Ovary (tissue), 9 donors: ENCODE data around the gene UPB1. TPM values are rescaled to one million over a fixed set of nuclear protein-coding genes. Genes with fewer than 3 reads are reported as not detected.

Experiments used
- DNase-seq, 5 donors: peaks; one replicate each; pipeline ENCODE4 v3.0.0-alpha.2; 2019 to 2020
- H3K27ac ChIP-seq, 2 donors: fragments of 200-600 bp; one replicate each; pipeline versions ENCODE4 v1.5.1 to v1.8.0; 2019 to 2022
- H3K27me3 ChIP-seq: fragments of 200-600 bp; one replicate; pipeline ENCODE4 v1.8.0; 2022
- H3K36me3 ChIP-seq: fragments of 200-600 bp; sonication (generic); one replicate; pipeline ENCODE4 v1.5.1; 2019
- H3K4me1 ChIP-seq: one replicate; pipeline ENCODE4 v1.8.1; 2013; ENCODE audit warnings: mild to moderate bottlenecking, moderate library complexity; ENCODE audit not compliant: insufficient read depth
- H3K4me3 ChIP-seq: fragments of 200-600 bp; sonication (generic); one replicate; pipeline ENCODE4 v1.5.1; 2017
- H3K9me3 ChIP-seq, 2 donors: fragments of 200-600 bp in 1 of 2; sonication (generic) in 1 of 2; one replicate each; pipeline versions ENCODE4 v1.5.1 to v1.8.1; 2013 to 2019; ENCODE audit warnings: mild to moderate bottlenecking in 1 of 2, moderate library complexity in 1 of 2
- CTCF ChIP-seq, 3 donors: fragments of 450-650 bp in 2 of 3; fragments of 200-600 bp in 1 of 3; IDR thresholded peaks; one replicate each; pipeline versions ENCODE4 v1.5.1 to v1.8.0; 2016 to 2022; ENCODE audit warnings: antibody characterized with exemption in 3 of 3, mild to moderate bottlenecking in 1 of 3
- EP300 ChIP-seq: sonication (generic); formaldehyde crosslinking; IDR thresholded peaks from one replicate; pipeline ENCODE4 v1.6.1; 2017; ENCODE audit warnings: antibody characterized with exemption
- POLR2A ChIP-seq: fragments of 450-650 bp; IDR thresholded peaks from one replicate; pipeline ENCODE4 v1.6.1; 2017; ENCODE audit warnings: antibody characterized with exemption, mild to moderate bottlenecking, moderate library complexity
- WGBS, 3 donors: extraction: QIAGEN DNeasy Blood & Tissue Kit in 1 of 3; methylation state at CpG; one replicate each; pipeline versions ENCODE4 v1.1.5 to v1.1.7; 2013 to 2017; 5-methylcytosine and 5-hydroxymethylcytosine counted together
- intact Hi-C, 4 donors: fragments of 100-400 bp; cut with DNase I; formaldehyde crosslinking; loops; one replicate each; pipeline versions ENCODE4 v1.11.0 to v1.15.1; 2022 to 2023
- polyA plus RNA-seq, 2 donors: library from polyadenylated mRNA; stranded (reverse); fragments of 200-250 nt in 1 of 2; fragments of 350-450 nt in 1 of 2; fragmentation: Illumina TruSeq in 1 of 2; extraction: RNeasy Lipid Tissue Mini Kit (QIAGEN cat#74804) in 1 of 2; gene quantifications; one replicate each; pipeline ENCODE4 v1.2.3, GENCODE V29; 2013 to 2014
- total RNA-seq, 7 donors: library from RNA; depleted of rRNA in 2 of 7; stranded (reverse); fragments of >200 nt in 2 of 7; fragmentation: NEBNext Ultra II Directional in 3 of 7; extraction: Animal tissue kit (Norgen Biotek cat#: 25700) in 3 of 7; gene quantifications; one replicate each; pipeline versions ENCODE4 v1.1.0 to v1.2.4, GENCODE V29; 2016 to 2023
- donor health status: DM: no; HTN: no; CAD: no; lungs with moderate emphysema.
- donor health status: DM: no; HTN: no; CAD: no.
- donor health status: Bipolar disorder and iron deficiency.
- donor health status: DM: yes; HTN: yes; CAD: no.
- donor health status: DM: no; HTN: no; CAD: no.
- donor health status: DM: yes; HTN: yes; CAD: no.

The UPB1 gene
- total and polyA plus RNA-seq, 9 donors: 0.15 to 1.2 (median 0.33) TPM; not detected in 2

- H3K27me3 ChIP-seq: no peaks in the 10 kb centered on the region
- DNase-seq: no peak
- peaks cover 3% of the 10 kb centered on the region for H3K4me1 ChIP-seq
- H3K27ac ChIP-seq: no peak overlapping the region
- 76 to 93% (median 84%) methylated on average over 8 to 9 of the region's 9 CpGs for WGBS, 3 donors
- intact Hi-C loops: no loop called here
- H3K9me3 ChIP-seq: no peaks in the 10 kb centered on the region
- H3K4me3 ChIP-seq: no peak overlapping the region
- H3K36me3 ChIP-seq: no peaks in the 10 kb centered on the region
- TF ChIP-seq EP300 (no peak), CTCF (IDR thresholded peaks at IDR 0.05) (no peak), POLR2A (no peak)
Observed at GRCh38 chr22:24542641-24543040, 47.5 kb downstream of the UPB1 start.

- no peaks in the 10 kb centered on the region for H3K36me3 ChIP-seq
- H3K27me3 ChIP-seq: no peaks in the 10 kb centered on the region
- H3K4me1 ChIP-seq: peaks cover 3% of the 10 kb centered on the region
- TF ChIP-seq POLR2A (no peak), CTCF (IDR thresholded peaks at IDR 0.05) (no peak), EP300 (no peak)
- DNase-seq: no peak
- H3K27ac ChIP-seq: no peak overlapping the region
- WGBS, 3 donors: 83 to 92% (median 87%) methylated on average over 7 of the region's 7 CpGs
- no peaks in the 10 kb centered on the region for H3K9me3 ChIP-seq
- H3K4me3 ChIP-seq: no peak overlapping the region
- intact Hi-C loops: no loop called here
Observed at GRCh38 chr22:24543185-24543601, 48.1 kb downstream of the UPB1 start.

- TF ChIP-seq EP300 (no peak), CTCF (IDR thresholded peaks at IDR 0.05) (no peak), POLR2A (no peak)
- DNase-seq: no peak
- WGBS, 3 donors: 80 to 86% (median 86%) methylated on average over 11 of the region's 11 CpGs
- H3K27ac ChIP-seq: peak overlapping the region in 1 of 2 donors; percentile 54
- H3K4me1 ChIP-seq: peaks cover 3% of the 10 kb centered on the region
- intact Hi-C loops: no loop called here
- no peaks in the 10 kb centered on the region for H3K36me3 ChIP-seq
- H3K4me3 ChIP-seq: no peak overlapping the region
- no peaks in the 10 kb centered on the region for H3K9me3 ChIP-seq
- H3K27me3 ChIP-seq: no peaks in the 10 kb centered on the region
Observed at GRCh38 chr22:24543679-24544243, 48.6 kb downstream of the UPB1 start.

- H3K27me3 ChIP-seq: no peaks in the 10 kb centered on the region
- no peaks in the 10 kb centered on the region for H3K36me3 ChIP-seq
- H3K9me3 ChIP-seq: no peaks in the 10 kb centered on the region
- 96 to 97% (median 96%) methylated on average over 4 of the region's 4 CpGs for WGBS, 3 donors
- no peak for TF ChIP-seq CTCF (IDR thresholded peaks at IDR 0.05)
- no peak for TF ChIP-seq EP300
- no peak for TF ChIP-seq POLR2A
- H3K4me3 ChIP-seq: no peak overlapping the region
- intact Hi-C loops: no loop called here
- H3K27ac ChIP-seq: no peak overlapping the region
- DNase-seq: no peak
- H3K4me1 ChIP-seq: peaks cover 9% of the 10 kb centered on the region
Observed at GRCh38 chr22:24548812-24549211, 53.7 kb downstream of the UPB1 start.
